Measurements from ENCODE around the gene CARMIL1. TPM values are rescaled to one million over a fixed set of nuclear protein-coding genes. Genes with fewer than 3 reads are reported as not detected.

Gene CARMIL1
- 10 to 100 TPM; 14.9 to 23.5 (median 20.3) TPM for total RNA-seq

- DNase-seq (ENCODE audit: low spot score in 2 of 2) = peak; percentile 73 to 95
- no peak for TF ChIP-seq POLR2A (IDR thresholded peaks at IDR 0.05)
- peak in 1 of 3 donors; percentile 36 for TF ChIP-seq CTCF (IDR thresholded peaks at IDR 0.05)
- peak within 1 kb of the TSS; percentile 69 for H3K4me3 ChIP-seq (ENCODE audit: low read depth, poor library complexity, severe bottlenecking)
- 1% methylated on average over 74 to 78 of the region's 81 CpGs for WGBS, 2 donors
- intact Hi-C loops (cut with DNase I; ENCODE audit: low total_unique reads) = no loop called here
These were observed at the start of gene CARMIL1 for GRCh38 chr6:25278914-25279747. Gene CARMIL1, plus strand, starts transcription at chr6:25279374. Its CDS starts 422 bp downstream, at chr6:25279796.

GRCh38 chr6:25229671-25230321 lies 49.4 kb upstream of the CARMIL1 start:
- no peak for TF ChIP-seq POLR2A (IDR thresholded peaks at IDR 0.05)
- TF ChIP-seq CTCF (IDR thresholded peaks at IDR 0.05) = no peak
- no peak for DNase-seq (ENCODE audit: low spot score in 2 of 2)
- WGBS, 2 donors = 32 to 39% methylated on average over 1 of the region's 1 CpG
- intact Hi-C loops (cut with DNase I; ENCODE audit: low total_unique reads) = no loop called here
- no peak overlapping the region for H3K4me3 ChIP-seq (ENCODE audit: low read depth, poor library complexity, severe bottlenecking)

DNA sequence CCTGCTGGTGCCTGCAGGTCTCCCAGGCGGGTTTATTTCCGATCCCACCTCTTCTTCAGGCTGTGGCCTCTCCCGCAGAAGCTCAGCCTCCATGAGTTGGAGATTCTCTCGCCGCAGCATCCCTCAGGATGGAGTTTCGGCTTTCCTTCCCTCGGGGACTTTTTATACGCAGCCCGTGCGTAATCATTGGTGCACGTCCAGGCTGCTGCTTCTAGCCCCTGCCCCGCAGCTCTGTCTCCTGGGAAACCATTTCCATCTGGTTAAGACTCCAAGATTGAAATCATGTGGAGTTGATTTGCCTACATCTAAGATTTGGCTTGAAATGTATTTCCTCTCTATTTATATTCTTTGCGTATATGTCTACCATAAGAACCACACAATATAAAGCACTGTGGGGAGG lies 46.7 kb upstream of the CARMIL1 start:
- no peak overlapping the region for H3K4me3 ChIP-seq (ENCODE audit: low read depth, poor library complexity, severe bottlenecking)
- WGBS, 2 donors = 29 to 30% methylated on average over 13 of the region's 13 CpGs
- peak in 1 of 2 donors; percentile 86 for DNase-seq (ENCODE audit: low spot score in 2 of 2)
- intact Hi-C loops (cut with DNase I; ENCODE audit: low total_unique reads) = no loop called here
- TF ChIP-seq POLR2A (IDR thresholded peaks at IDR 0.05) = no peak
- TF ChIP-seq CTCF (IDR thresholded peaks at IDR 0.05) = no peak

DNA sequence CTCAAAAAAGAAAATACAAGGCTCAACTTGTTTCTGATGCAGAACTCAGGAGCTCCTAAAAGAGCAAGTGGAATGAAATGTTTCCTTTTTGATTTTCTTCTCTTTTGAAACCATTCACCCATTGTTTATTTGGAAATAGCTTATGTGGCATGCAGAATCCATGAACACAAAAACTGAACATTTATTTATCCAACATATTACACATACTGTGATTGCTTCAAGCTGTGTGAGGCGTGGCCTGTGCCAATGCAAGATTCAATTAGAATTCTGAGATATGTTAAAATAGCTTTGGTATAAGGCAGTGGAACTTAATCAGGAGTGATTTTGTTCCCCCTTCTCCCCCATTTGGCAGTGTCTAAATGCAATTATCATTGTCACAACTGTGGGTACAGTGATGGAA lies 45.9 kb upstream of the CARMIL1 start:
- no peak for TF ChIP-seq CTCF (IDR thresholded peaks at IDR 0.05)
- no peak for TF ChIP-seq POLR2A (IDR thresholded peaks at IDR 0.05)
- DNase-seq (ENCODE audit: low spot score in 2 of 2) = no peak
- 30 to 54% methylated on average over 1 of the region's 1 CpG for WGBS, 2 donors
- no peak overlapping the region for H3K4me3 ChIP-seq (ENCODE audit: low read depth, poor library complexity, severe bottlenecking)
- intact Hi-C loops (cut with DNase I; ENCODE audit: low total_unique reads) = no loop called here

- intact Hi-C loops (cut with DNase I; ENCODE audit: low total_unique reads) = no loop called here
- 68% methylated on average over 3 of the region's 3 CpGs for WGBS, 2 donors
- TF ChIP-seq POLR2A (IDR thresholded peaks at IDR 0.05) (no peak), CTCF (IDR thresholded peaks at IDR 0.05) (no peak)
- no peak for DNase-seq (ENCODE audit: low spot score in 2 of 2)
- no peak overlapping the region for H3K4me3 ChIP-seq (ENCODE audit: low read depth, poor library complexity, severe bottlenecking)
These were observed 41.6 kb upstream of the CARMIL1 start for GRCh38 chr6:25237579-25237978.
